Head of caudate nucleus (tissue), 42 donors: ENCODE data around the gene L2HGDH.

Source experiments
- DNase-seq, 42 donors: peaks; one replicate each; pipeline versions ENCODE4 v3.0.0 to v3.0.0-alpha.2; 2020 to 2021; ENCODE audit warnings: mixed read lengths in 7 of 42
- intact Hi-C: fragments of 100-400 bp; cut with DNase I; formaldehyde crosslinking; loops from one replicate; pipeline ENCODE4 v1.15.0; 2022

Gene L2HGDH

GRCh38 chr14:50242566-50243310, 69.3 kb downstream of the L2HGDH start:
- no peak for DNase-seq
- intact Hi-C loops, result no loop called here

- intact Hi-C loops, result no loop called here
- no peak for DNase-seq
Measured at GRCh38 chr14:50242096-50242495, 69.9 kb downstream of the L2HGDH start.

GRCh38 chr14:50237427-50237826, 74.6 kb downstream of the L2HGDH start:
- DNase-seq, result no peak
- intact Hi-C loops, result loop anchor here (10.0 kb wide), 1 partner anchor 373 kb away; no protein-coding TSS in a partner anchor

- intact Hi-C loops, result loop anchor here (5.0 to 10.0 kb wide), 3 partner anchors 78 to 369 kb away; partner anchors contain the start of genes DMAC2L, L2HGDH and VCPKMT
- no peak for DNase-seq
Measured at GRCh38 chr14:50233951-50234250, 78.1 kb downstream of the L2HGDH start.

GRCh38 chr14:50233166-50233950, 78.7 kb downstream of the L2HGDH start:
- no peak for DNase-seq
- intact Hi-C loops, result loop anchor here (5.0 to 10.0 kb wide), 3 partner anchors 79 to 369 kb away; partner anchors contain the start of genes DMAC2L, L2HGDH and VCPKMT

GRCh38 chr14:50232276-50232642, 79.8 kb downstream of the L2HGDH start:
- peak in 9 of 42 donors; percentile 5 to 52 (median 16) for DNase-seq
- intact Hi-C loops, result loop anchor here (5.0 to 10.0 kb wide), 3 partner anchors 80 to 367 kb away; partner anchors contain the start of genes DMAC2L, L2HGDH and VCPKMT

GRCh38 chr14:50231475-50232275, 80.4 kb downstream of the L2HGDH start, which contains the start of gene SOS2:
Gene SOS2 (minus strand): TSS chr14:50231578. CDS start chr14:50231283, 295 bp downstream.
- peak; percentile 68 to 94 (median 88) for DNase-seq
- intact Hi-C loops, result loop anchor here (5.0 to 10.0 kb wide), 3 partner anchors 81 to 367 kb away; partner anchors contain the start of genes DMAC2L, L2HGDH and VCPKMT

- intact Hi-C loops, result loop anchor here (5.0 to 10.0 kb wide), 3 partner anchors 81 to 366 kb away; partner anchors contain the start of genes DMAC2L, L2HGDH and VCPKMT
- DNase-seq, result peak in 41 of 42 donors; percentile 22 to 76 (median 53)
Measured at GRCh38 chr14:50230701-50231474, 81.1 kb downstream of the L2HGDH start.

GRCh38 chr14:50230401-50230700, 81.7 kb downstream of the L2HGDH start:
- DNase-seq, result peak in 3 of 42 donors; percentile 8 to 13 (median 8)
- intact Hi-C loops, result loop anchor here (5.0 to 10.0 kb wide), 3 partner anchors 82 to 366 kb away; partner anchors contain the start of genes DMAC2L, L2HGDH and VCPKMT

- DNase-seq, result no peak
- intact Hi-C loops, result loop anchor here (5.0 to 10.0 kb wide), 3 partner anchors 83 to 365 kb away; partner anchors contain the start of genes DMAC2L, L2HGDH and VCPKMT
Measured at GRCh38 chr14:50229681-50230080, 82.3 kb downstream of the L2HGDH start.

GRCh38 chr14:50228313-50228712, 83.7 kb downstream of the L2HGDH start:
- DNase-seq, result no peak
- intact Hi-C loops, result no loop called here

GRCh38 chr14:50225974-50226297, 86.1 kb downstream of the L2HGDH start:
- intact Hi-C loops, result no loop called here

GRCh38 chr14:50225067-50225973, 86.7 kb downstream of the L2HGDH start:
- intact Hi-C loops, result no loop called here
- no peak for DNase-seq

More at GRCh38 chr14:50225974-50226297, 86.1 kb downstream of the L2HGDH start:
- DNase-seq, result no peak

GRCh38 chr14:50222055-50222613, 89.9 kb downstream of the L2HGDH start:
- intact Hi-C loops, result no loop called here
- DNase-seq, result no peak

- intact Hi-C loops, result no loop called here
- DNase-seq, result no peak
Measured at GRCh38 chr14:50218501-50218900, 93.5 kb downstream of the L2HGDH start.

GRCh38 chr14:50215416-50215815, 96.6 kb downstream of the L2HGDH start:
- intact Hi-C loops, result no loop called here
- DNase-seq, result no peak

GRCh38 chr14:50213795-50214194, 98.2 kb downstream of the L2HGDH start:
- no peak for DNase-seq
- intact Hi-C loops, result no loop called here
